ENCODE measurements around the gene PRDM16. TPM values are rescaled to one million over a fixed set of nuclear protein-coding genes. Genes with fewer than 3 reads are reported as not detected.

PRDM16 gene
- total and polyA plus RNA-seq, 2 of the 13 experiments (the other 11 are each of a cell fraction or from before 2014, with no cell fraction given) = 0.15 to 0.81 TPM

DNA sequence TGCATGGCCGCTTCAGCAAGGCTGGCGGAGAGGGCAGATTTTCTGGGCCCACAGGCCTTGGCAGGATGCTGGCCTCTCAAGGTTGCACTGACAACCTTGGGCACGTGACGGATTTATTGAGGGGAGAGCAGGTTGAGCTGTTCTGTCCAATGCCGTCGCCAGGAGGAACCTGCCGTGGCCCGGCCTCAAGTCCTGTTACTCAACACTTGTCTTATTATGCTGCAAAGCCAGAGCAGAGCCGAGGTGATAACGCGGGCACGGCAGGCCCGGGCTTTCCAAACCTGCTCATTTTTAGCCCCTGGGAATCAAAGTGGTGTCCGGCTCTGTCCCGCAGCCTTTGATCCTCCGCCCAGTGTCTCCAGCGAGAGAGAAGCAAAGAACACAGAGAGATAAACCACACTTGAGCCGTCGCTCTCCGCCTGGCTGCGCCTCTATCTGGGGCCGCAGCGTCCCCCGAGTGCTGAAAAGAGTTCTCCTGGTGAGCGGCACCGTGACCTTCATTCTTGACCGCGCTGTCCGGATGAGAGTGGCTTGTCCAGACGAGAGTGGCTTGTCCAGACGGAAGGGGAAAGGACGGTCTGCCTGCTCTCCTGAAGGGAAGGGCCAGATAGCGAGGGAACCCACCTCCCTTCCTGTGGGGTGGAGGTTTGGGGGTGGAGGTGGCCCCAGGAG lies 223.2 kb downstream of the PRDM16 start (continued):
- TF ChIP-seq TIGD3 (CRISPR knock-in tag; IDR thresholded peaks at IDR 0.05; ENCODE audit: borderline replicate concordance) = no peak
- TF ChIP-seq LRRFIP1 (CRISPR knock-in tag; conservative IDR thresholded peaks at IDR 0.05) = no peak
- TF ChIP-seq NR1H2 (CRISPR knock-in tag; IDR thresholded peaks at IDR 0.05; ENCODE audit: borderline replicate concordance, low read depth) = no peak
- TF ChIP-seq, protein P1, sequence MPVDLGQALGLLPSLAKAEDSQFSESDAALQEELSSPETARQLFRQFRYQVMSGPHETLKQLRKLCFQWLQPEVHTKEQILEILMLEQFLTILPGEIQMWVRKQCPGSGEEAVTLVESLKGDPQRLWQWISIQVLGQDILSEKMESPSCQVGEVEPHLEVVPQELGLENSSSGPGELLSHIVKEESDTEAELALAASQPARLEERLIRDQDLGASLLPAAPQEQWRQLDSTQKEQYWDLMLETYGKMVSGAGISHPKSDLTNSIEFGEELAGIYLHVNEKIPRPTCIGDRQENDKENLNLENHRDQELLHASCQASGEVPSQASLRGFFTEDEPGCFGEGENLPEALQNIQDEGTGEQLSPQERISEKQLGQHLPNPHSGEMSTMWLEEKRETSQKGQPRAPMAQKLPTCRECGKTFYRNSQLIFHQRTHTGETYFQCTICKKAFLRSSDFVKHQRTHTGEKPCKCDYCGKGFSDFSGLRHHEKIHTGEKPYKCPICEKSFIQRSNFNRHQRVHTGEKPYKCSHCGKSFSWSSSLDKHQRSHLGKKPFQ (CRISPR knock-in tag; IDR thresholded peaks at IDR 0.05; ENCODE audit: insufficient replicate concordance) = peak; percentile 51
- no peak for TF ChIP-seq SRSF9 (IDR thresholded peaks at IDR 0.05; ENCODE audit: borderline replicate concordance, insufficient read depth, low read depth, low read length, poor library complexity, severe bottlenecking)
- TF ChIP-seq PRPF4 (IDR thresholded peaks at IDR 0.05; ENCODE audit: low read depth, low read length, poor library complexity, severe bottlenecking) = no peak
- TF ChIP-seq ONECUT2 (CRISPR knock-in tag; IDR thresholded peaks at IDR 0.05) = no peak
- TF ChIP-seq MNT (IDR thresholded peaks at IDR 0.05) = no peak
- no peak for TF ChIP-seq GABPA (IDR thresholded peaks at IDR 0.05; ENCODE audit: low read depth, low read length)
- TF ChIP-seq GABPA (CRISPR knock-in tag; IDR thresholded peaks at IDR 0.05; ENCODE audit: low read depth) = no peak
- TF ChIP-seq ZNF136 (CRISPR knock-in tag; IDR thresholded peaks at IDR 0.05; ENCODE audit: low read depth) = 0 out of 2 replicates have a peak, but pooled peaks have one; percentile 15
- TF ChIP-seq CREB1 (IDR thresholded peaks at IDR 0.05) = no peak
- TF ChIP-seq CREB1 (CRISPR knock-in tag; IDR thresholded peaks at IDR 0.05) = no peak
- no peak for TF ChIP-seq ZNF280D (CRISPR knock-in tag; IDR thresholded peaks at IDR 0.05)
- TF ChIP-seq ZNF383 (CRISPR knock-in tag; IDR thresholded peaks at IDR 0.05; ENCODE audit: borderline replicate concordance) = no peak
- TF ChIP-seq KDM1A (CRISPR knock-in tag; IDR thresholded peaks at IDR 0.05) = peak; percentile 46; the same call in 1 of the 2 replicates
- no peak for TF ChIP-seq HOXA5 (CRISPR knock-in tag; IDR thresholded peaks at IDR 0.05)
- TF ChIP-seq ZMAT3 (CRISPR knock-in tag; conservative IDR thresholded peaks at IDR 0.05) = no peak
- no peak for TF ChIP-seq NFKBIZ (CRISPR knock-in tag; IDR thresholded peaks at IDR 0.05)
